SKM-1 treated with dmso at 0.1 percent for 144 hours (cell line): ENCODE measurements around the gene PRLH.

Experiments
- DNase-seq: peaks from one replicate; lab custom pipeline; 2025; ENCODE audit not compliant: unreplicated experiment; lab: John Stamatoyannopoulos, UW

Gene PRLH

DNA sequence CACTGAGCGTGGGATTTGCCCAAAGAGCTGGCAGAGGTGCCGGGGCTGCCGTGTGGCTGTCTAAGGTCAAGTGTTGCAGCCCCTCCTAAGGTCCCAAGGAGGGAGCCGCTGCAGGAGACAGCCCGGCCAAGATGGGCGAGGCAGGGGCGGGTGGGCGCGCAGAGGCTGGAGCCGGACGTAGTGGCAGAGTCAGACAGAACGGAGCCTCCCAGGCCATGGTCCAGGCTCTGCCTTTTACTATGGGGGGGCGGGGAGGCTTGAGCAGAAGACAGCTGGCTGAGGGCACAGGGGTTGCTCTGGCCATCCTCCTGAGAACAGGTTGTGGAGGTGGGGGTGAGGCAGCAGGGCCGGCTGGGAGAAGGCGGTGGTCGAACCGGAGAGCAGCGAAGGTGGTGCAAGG, 27.5 kb upstream of the PRLH start:
- DNase-seq: no peak

DNA sequence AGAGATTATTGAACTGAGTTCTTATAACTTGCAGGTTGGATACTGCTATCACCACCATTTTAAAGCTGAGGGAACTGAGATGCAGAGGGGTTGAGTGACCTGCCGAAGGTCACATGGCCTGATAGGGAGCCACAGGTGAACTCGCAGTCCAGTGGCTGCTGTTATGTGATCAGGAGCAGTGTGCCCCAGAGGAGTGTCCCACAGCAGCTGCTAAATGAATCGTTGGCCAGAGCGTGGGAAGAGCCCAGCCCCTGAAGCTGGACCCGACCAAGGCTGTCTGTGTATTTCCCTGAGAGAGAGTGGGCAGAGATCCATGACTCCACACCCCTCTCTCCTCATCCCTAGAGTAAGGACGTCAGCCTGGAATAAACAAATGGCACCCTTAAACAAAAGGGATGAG, 26.7 kb upstream of the PRLH start:
- DNase-seq: no peak

- no peak for DNase-seq
Observed at GRCh38 chr2:237540223-237540775, 26.1 kb upstream of the PRLH start.

DNA sequence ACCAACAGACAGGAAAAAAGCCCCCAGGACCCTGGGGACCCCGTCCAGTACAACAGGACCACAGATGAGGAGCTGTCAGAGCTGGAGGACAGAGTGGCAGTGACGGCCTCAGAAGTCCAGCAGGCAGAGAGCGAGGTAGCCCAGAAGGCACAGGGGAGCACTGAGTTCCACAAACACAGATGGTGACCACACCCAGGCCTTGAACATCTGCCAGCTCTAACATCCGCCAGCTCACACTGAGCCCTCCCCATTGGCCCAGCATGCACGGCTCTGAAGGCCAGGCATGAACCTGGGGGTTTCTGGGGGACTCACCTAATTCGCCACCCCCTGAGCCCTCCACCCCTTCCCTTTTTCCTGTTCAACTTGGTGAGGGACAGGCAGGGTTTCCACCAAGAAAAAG, 25.6 kb upstream of the PRLH start:
- DNase-seq: no peak

DNA sequence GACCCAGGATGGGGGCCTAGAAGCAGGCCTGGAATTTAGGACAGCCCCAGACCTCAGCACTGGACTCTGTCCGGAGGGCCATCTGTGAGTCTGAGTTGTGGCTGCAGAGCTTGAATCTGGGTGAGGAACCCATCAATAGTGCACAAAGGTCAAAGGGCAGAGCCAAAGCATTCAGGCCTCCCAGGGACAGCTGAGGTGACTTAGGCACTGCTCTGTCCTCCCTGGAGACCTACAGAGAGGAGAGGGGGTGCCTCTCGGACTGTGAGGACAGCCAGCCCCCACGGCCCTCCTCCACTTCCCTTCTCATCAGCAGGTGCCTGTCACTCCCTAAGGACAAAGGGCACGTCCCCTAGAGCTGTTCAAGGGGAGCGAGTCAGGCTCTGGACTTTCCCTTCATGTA, 25.1 kb upstream of the PRLH start:
- no peak for DNase-seq

DNA sequence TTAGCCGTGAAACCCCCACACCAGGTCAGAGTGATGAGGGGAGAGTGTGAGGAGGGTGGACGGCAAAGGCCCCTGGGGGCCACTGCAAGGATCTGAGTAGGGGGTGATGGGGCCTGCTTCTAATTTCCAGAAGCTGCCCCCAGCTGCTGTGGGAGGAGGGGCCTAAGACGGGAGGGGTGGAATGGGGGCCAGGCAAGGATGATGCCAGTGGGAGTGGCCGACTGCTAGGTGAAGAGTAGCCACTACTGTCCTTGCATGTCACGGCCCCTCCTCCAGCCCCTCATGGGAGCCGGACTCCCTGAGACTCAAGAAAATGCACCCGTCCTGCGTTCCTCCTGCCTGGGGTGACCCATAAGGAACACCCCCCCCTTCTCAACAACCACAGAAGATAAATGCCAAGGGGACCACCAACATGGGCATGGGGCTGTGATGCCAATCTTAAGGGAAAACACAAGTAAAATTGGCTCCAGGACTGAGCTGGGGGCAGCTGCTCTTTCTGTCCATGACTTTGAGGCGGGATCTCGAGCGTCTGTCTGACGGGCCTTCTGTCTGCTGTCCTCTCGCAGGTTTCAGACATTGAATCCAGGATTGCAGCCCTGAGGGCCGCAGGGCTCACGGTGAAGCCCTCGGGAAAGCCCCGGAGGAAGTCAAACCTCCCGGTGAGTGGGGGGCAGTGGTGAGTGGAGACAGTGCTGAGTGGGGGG, 24.2 kb upstream of the PRLH start:
- DNase-seq: no peak

GRCh38 chr2:237546040-237546875, 20.1 kb upstream of the PRLH start:
- DNase-seq: no peak

DNA sequence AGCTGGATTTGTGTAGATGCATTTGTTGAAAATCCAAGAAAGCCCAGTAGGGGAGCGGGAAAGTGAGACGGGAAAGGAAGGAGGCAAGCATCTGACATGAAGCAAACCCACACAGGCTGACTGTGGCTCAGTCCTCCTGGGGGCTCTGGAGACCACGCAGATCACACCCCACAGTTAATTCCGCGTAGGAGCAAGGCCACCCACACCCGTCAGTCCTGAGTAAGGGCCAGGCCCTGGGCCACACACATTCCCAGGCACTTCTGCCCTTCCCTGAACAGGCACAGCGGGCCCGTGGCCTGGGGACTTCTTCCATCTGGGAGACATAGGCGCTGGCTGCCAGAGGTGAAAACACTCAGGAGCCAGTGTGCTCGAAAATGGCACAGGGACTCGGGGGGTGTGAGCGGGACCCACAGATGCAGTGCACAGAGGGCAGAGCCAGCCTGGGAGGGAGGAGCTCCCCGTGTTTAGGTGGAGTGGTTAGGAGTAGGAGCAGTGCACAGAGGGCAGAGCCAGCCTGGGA, 19.4 kb upstream of the PRLH start:
- no peak for DNase-seq

- no peak for DNase-seq
Observed at GRCh38 chr2:237547841-237548416, 18.4 kb upstream of the PRLH start.

- DNase-seq: no peak
Observed at GRCh38 chr2:237549216-237549615, 17.2 kb upstream of the PRLH start.

DNA sequence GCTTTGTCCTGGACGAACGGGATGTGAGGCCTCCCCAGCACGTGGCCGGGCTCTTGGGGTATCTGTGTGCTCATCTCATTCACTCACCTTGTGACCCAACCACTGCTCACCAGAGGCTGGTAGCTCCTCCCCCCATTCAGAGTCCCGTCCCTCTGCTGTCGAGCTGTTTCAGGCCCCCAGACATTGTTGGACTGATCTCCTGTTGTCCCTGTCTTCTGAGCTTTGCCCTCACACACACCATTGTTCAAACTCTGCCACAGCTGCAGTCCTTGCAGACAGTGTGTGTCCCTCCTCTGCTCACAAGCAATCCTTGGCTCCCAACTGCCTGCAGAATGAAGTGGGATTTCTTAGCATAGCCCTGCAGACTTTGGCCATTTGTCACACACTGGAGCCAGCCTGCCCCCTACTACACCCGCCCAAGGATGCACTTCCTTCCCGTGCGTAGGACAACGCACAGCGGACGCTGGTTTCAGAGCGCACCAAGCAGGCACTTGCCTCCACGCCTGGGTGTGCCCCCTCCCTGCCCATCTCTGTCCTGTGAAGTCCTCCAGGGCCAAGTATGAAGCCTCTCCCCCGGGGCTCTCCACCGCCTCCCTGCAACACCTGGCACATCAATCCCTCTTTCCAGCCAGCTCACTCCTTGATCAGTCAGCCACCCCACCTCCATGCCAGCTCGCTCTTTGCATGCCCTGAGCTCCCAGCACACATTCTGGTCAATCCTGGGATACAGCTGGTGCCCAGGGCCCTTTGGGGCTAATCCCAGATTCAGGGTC, 16.5 kb upstream of the PRLH start:
- no peak for DNase-seq

- no peak for DNase-seq
Observed at GRCh38 chr2:237551071-237551574, 15.3 kb upstream of the PRLH start.

DNA sequence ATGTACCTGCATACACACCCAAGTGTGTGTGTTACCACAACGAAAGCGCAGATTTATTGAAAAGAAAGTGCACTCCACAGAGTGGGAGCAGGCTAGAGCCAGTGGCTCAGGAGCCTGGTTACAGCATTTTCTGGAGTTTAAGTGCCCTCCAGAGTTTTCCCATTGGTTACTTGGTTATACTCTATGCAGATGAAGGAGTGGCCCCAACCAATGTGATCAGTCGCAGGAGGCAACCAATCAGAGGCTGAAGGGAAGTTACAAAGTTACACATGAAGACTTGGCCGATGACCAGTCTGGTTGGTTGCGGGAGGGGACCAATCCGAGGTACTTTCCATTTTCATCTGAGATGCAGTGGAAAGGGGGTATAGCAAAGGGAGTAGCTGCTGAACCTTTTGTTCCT, 13.5 kb upstream of the PRLH start:
- DNase-seq: no peak

DNA sequence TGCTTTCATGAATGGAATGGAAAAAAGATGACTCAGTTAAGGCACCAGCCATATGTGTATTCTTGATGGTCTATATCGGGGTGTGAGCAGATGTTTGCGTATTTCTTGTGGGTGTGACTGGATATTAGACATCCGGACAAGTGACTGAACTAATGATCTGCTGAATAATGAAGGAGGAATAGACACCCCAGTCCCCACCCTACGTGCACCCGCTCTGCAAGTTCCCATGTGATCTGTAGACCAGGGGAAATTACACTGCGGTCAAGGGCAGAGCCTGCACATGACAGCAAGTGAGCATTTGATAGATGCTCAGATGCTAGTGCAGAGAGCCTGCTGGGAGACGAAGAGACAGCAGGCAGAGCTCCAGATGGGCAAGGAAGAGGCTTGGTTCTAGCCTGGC, 12.4 kb upstream of the PRLH start:
- DNase-seq: no peak

DNA sequence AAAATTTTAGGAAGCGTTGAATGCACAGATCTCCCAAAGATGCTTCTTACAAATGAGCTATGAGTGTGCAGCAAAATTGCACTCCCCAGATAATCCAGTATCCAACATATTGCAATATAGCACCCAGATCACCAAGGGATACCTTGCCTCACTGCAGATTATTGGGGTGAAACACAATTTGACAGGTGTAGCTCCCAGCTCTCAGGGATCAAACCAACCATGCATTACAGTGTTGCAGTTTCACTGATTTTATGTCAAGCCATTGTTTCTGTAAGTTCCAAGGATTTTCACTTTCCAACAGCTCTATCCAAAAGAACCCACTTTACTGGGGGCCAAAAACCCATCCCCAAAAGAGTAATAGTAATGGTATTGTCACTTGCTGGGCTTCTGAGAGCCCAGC, 10.8 kb upstream of the PRLH start:
- DNase-seq: no peak

GRCh38 chr2:237556773-237557632, 9.4 kb upstream of the PRLH start:
- no peak for DNase-seq

DNA sequence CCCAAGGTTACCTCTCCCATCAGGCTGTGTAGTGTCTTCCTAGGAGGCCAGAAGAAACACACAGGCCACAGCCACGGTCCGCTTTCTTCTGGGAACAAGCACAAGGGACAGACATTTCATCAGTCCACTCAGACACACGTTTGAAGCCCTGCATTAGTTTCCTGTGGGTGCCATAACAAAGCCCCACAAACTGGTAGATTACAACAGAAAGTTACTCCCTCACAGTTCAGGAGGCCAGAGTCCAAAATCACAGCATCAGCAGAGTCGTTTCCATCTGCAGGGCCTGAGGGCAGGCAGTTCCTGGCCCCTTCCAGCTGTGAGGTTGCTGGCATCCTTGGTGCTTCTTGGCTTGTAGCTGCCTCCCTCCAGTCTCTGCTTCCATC, 8.8 kb upstream of the PRLH start:
- no peak for DNase-seq

- no peak for DNase-seq
Observed at GRCh38 chr2:237558961-237559641, 7.3 kb upstream of the PRLH start.

GRCh38 chr2:237561221-237561620, 5.2 kb upstream of the PRLH start:
- no peak for DNase-seq
